HS-27A (cell line): ENCODE results near the gene PCSK4.
"Not testable (repeated sequence)": the region's sequence is repeated elsewhere in the genome, so short reads cannot be mapped to it uniquely, and the experiment has no call there.

Experiments
- DNase-seq: peaks from one replicate; pipeline ENCODE4 v3.0.0-alpha.2; 2012; ENCODE audit warnings: low read depth, missing footprints

PCSK4 gene

DNA sequence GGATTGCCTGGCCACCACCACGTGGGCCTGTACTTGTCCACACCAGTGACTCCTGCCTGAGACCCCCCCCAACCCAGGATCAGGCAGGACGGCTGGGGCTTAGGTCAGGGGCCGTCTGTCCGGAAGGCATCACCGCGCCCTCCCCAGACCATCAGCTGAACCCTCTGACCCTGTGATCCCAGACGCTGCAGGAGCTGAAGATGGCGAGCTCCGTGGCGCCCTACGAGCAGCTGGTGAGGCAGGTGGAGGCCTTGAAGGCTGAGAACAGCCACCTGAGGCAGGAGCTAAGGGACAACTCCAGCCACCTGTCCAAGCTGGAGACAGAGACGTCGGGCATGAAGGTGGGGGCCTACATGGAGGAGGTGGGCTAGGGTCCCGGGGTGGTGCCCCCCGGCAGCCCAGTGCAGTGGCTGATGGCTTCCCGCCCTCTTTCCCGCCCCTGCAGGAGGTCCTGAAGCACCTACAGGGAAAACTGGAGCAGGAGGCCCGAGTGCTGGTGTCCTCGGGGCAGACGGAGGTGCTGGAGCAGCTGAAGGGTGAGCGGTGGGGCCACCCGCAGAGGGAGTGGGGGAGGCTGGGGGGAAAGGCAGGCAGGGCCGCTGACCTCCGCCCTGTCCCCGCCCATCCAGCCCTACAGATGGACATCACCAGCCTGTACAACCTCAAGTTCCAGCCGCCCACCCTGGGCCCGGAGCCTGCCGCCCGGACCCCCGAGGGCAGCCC, 37.2 kb downstream of the PCSK4 start:
- DNase-seq, result no peak

DNA sequence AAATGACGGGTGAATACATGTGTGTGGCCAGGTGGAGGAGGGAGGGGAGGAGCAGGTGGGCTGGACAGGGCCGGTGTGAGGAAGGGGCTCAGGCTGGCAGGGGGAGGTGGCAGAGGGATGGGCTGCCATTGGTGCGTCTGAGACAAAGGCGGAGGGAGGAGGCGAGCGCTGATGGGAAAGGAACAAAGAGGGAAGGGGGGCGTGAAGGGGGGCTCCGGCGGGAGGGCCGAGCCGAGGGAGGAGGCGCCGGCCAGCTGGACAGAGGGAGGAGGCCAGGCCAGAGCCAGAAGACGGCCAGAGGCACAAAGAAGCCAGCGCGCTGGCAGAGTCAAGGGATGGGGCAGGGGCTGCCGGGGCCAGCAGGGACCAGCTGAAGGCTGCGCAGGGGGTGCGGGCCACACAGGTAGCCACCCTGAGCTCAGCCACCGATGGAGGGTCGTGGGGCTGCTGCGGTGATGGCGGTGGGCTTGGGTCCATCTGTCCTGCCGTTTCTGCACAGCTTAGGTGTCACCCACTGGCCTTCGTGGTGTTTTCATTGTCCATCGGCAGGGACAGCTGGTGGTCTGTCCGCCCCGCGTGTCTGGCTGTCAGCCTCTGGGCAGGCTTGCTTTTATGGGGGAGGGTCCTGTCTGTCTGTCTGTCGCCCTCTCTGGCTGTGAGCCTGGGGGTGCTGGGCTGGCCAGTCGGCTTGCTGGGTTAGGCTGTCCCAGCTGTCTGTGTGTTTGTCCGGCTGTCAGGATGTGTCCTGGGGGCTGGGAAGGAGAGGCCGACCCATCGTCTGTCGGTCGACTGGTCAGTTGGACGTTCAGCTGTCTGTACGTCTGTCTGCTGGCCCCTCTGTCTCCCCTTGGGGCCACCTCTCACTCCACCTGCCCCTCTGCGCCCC, 38.0 kb downstream of the PCSK4 start:
- DNase-seq, result no peak

DNA sequence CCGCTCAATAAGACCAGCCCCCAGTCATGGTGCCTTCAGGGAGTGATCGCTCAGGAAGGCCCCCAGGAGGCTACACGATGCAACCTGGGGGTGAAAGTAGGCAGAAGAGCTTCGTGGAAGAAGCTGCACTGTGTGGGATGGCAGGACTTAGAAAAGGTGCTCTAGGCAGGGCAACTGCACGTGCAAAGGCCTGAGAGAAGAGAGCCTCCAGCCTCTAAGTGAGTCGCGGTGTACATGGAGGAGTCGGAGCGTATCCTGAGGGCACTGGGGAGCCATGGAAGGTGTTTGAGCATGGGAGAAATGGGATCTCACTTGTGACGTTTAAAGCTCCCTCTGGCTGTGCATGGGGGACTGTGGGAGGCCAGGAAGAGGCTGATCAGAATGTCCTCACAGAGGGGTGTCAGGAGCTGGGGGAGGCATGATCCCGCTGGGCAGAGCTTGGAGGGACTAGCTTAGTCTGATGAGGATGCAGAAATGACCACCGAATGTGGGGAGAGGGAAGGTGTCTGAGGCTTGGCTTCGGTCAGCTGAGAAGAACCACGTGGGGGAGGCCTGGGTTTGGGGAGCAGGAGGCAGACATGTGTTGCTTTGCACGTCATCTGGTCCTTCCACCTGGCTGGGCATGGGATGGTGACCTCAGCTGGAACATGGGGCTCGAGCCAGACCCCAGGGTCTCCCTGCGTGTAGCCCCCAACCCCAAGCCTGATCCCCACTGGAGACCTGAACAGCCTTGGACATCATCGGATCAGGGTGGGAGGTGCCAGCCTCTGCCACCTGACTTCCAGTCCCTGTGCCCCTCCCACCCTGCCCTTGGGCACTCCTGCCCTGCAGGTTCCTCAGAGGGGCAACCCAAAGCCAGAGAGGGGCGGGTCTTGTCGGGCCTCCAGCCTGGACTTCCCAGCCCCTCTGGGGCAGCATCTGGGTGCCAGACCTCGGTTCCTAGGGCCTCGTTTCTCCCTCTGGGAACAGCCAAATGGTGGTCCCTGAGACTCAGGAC, 39.1 kb downstream of the PCSK4 start:
- DNase-seq, result no peak

DNA sequence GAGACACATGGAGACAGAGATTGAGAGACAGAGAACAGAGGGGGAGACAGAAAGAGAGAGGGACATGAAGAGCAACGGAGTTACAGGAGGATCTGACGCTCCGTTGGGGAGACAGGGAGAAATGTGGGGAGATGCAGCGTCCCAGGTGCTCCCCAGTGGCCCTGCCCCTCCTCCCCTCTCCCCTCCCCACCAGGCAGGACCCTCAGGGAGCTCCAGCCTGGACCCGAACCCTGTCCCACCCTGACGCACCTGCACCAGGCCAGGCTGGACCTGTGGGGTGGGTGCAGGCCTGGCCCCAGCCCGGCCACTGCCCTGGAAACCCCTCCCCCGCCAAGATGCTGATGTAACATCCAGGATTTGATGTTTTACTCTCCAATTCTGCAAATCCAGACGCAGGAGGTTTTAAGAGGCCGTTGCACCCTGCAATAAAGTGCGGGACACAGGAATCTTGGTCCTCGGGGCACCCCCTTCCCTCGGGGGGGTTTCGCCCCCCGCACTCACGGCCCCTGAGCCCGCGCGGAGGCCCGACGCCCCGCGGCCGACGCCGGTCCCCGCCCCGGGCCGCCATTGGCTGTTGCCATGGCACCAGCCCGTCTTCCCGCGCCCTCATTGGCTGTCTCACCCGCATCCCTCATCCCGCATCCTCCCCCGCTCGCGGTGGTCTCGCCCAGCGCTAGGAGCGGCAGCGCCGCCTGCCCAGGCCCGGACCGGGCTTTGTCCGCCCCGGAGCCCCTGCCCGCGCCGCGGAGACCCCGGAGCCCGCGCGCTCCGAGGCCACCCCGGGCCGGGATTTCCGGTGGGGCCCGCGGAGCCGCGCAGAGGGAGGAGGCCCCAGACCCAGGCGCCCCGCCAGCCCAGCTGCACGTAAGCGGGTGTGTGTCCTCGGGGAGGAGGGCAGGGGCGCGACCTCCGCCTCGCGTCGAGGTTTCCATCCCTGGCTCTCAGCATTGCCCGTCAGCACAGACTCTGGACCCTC, 40.4 kb downstream of the PCSK4 start, which contains the start of gene APC2:
Gene APC2 (plus strand): TSS at position 655 of the 976 bp plus-strand sequence. CDS start 2,881 bp downstream, outside the sequence.
- no peak for DNase-seq

DNA sequence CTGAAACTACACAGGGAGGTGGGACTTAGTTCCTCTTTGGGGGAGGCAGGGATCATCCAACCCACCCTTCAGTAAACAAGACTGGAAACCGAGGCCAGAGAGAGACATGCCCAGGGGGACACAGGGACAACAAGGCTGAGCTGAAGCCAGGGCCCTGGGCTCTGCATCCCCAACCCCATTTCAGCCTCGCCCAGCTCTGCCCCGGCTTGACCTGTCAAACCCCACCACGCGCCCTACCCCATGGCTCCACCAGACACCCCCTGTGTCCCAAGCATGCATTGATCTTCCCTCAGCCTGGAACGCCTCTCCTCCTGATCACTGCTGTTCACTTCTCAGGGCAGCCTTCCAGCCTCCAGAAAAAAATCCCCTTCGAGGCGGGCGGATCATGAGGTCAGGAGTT, 42.2 kb downstream of the PCSK4 start:
- no peak for DNase-seq

DNA sequence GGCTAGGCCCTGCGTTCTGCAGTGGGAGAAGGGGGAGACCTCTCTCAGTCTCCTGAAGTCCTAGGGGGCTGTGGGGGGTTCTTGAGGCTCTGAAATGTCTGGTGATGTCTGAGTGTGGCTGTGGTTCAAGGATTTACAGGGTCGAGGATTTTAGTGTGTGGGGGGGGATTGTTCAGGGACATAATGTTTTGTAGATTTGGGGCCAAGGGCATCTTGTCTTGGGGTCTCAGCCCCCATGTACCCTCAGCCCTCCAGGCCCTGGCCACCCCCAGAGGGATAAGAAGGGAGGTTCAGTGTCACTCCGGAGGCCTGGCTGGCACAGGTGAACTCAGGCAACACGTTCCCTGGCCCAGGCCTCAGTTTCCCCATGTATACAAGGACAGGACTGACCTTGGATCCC, 42.6 kb downstream of the PCSK4 start:
- DNase-seq, result no peak

DNA sequence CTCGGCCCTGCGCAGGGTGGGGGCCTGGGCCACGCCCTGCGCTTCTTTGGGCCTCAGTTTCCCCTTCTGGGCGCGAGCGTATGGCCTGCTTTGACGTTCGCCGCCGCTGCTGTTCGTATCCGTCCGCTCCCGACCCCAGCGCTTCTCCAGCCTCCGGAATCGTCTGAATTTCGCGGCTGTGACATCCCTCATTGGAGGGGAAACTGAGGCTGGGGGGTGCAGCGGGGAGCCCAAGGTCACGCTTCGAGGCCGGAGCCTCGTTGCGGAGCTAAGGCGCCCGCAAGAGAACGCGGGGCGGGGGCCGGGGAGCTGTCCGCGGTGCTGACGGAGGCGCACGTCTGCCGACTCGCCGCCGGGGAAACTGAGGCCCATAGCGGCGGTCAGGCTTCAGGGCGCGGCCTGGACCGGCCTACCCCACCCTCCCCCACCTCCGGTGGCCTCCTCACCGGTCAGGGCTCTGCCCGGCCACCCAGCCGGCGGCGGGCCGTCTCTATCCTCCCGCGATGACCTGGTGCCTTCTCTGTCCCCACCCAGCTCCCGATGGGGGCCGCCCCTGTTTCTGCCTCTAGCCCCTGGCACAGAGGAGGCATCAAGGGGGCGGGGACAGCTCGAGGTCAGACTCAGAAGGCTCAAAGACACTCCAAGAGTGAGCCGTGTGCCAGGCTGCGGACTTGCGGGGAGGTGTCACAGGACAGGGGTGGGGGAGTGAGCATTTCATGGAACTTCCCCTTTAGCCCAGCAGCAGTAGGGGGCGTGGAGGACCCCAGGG, 43.3 kb downstream of the PCSK4 start:
- no peak for DNase-seq

DNA sequence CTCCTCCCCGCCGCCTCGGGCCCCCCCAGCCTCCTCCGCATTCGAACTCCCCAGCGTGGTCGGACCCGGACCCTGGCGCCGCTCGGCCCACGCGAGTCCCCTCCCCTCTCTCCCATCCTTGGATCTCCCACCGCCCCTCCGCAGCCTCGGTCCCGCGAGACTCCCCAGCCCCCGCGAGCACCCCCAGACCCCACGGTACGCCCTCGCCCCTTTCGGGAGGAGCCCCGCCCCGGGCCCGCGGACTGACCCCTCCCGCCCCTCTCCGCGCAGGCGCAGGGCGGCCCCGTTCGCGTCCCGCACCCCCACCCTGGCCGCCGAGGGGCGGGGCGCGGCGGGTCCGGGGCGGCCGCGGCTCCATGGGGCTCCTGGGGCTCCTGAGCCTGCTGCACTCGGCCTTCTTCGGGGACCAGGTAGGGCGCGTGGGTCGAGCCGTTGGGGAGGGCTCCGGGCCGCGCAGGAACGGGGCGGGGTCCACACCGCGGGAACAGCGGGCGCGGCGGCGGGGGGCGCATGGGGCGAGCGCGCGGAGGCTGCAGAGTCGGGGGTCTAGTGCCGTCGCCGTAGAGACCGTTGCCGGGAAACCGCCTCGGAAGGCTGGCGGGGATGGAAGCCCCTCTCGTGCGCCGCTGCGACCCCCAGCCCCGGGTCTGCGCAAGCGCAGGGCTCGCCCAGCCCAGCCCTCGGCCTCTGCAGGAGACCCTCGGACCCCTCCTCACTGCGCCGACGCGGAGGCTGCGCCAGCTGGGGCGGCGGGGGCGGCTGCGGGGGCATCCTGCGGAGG, 44.0 kb downstream of the PCSK4 start:
- DNase-seq, result no peak

DNA sequence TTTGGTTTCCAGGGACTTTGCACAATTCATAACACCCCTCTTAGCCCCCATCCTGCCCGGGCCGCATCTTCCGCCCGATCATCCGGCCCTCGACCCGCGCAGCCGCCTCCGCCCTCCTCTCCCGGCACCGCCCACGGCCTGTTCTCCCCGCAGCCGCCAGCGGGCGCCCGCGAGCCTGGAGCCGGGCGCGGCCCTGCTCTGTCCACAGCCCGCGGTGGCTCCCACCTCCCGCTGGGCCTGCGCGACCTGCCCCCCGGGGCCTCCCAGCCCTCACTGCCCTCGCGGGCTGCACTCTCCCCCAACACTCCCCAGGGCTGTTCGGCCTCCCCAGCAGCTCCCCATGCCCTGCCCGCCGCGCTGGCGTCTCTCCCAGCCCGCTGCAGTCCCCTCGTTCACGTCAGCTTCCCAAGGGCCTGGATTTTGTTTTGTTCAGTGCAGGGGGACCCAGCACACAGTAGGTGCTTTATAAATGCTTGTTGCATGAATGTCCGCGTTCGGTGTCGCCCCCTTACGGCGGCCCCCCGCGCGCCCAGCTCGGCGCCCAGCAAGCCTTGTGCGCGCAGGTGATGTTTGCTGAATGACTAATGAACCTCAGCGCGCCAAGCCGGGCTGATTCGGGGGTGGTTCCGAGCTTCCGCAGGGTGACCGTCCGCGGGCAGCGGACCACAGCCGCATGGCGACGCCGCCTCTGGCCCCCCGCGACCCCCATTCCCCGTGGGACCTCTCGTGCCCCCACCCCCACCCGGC, 44.8 kb downstream of the PCSK4 start:
- DNase-seq, result no peak

DNA sequence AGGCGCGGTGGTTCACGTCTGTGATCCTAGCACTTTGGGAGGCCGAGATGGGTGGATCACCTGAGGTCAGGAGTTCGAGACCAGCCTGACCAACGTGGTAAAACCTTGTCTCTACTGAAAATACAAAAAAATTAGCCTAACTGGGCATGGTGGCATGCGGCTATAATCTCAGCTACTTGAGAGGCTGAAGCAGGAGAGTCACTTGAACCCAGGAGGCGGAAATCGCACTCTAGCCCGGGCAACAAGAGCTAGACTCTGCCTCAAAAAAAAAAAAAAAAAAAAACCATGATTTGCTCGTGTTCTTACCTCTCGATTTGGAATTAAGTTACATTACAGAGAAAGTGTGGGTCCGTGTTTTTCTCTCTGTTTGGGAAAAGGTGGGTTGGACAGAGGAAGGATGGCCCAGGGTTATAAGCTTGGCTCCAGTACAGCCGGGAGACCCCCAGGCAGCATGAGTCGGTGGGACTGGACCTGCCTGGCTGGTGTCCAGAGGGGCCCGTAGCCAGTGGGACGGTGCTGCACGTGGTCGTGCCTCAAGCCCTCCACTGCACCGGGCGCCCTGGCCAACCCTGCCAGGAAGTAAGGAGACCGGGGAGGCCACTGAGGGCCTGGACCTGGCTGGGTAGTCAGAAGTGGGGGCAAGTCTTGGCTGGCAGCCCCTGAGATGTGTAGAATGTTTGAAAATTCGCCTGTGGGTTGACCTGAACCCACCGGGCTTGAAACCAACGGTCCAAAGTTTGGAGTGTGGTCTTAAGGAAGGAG, 48.3 kb downstream of the PCSK4 start:
- DNase-seq, result no peak

DNA sequence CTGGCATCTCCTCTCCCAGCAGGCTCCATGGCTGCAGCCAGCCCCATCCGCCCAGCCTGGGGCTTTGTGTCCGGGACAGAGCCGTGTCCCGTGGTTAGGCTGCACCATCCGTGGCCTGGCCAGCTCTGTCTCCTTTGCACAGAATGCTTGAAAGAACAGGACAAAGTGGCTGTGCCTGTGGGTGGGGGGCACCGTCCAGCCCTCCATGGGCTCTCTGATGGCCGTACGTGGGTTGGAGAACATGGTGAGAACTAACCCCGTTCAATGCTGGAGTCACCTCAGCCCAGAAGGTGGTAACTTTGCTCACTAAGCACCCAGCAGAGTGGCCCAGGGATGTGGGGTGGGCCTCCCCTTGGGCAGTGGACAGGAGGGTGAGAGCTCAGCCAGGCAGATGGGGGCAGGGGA, 49.1 kb downstream of the PCSK4 start:
- DNase-seq, result no peak

DNA sequence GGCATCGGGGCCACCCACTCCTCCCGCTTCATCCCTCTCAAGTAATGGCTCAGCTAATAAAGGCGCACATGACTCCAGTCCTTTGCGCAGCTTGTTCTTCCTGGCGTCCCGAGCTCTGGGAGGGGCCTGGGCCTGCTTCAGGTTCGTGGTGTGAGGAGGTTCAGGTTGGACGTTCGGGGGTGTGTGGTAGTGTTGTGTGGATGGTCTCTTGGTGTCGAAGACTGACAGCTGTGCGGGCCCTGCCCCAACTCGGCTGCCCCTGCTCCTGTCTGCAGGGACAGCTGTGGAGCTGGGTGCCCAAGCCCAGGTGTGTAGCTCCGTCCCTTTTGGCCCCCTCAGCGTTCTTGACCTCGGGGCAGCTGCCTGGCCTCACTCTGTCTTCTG, 49.7 kb downstream of the PCSK4 start:
- DNase-seq, result no peak

DNA sequence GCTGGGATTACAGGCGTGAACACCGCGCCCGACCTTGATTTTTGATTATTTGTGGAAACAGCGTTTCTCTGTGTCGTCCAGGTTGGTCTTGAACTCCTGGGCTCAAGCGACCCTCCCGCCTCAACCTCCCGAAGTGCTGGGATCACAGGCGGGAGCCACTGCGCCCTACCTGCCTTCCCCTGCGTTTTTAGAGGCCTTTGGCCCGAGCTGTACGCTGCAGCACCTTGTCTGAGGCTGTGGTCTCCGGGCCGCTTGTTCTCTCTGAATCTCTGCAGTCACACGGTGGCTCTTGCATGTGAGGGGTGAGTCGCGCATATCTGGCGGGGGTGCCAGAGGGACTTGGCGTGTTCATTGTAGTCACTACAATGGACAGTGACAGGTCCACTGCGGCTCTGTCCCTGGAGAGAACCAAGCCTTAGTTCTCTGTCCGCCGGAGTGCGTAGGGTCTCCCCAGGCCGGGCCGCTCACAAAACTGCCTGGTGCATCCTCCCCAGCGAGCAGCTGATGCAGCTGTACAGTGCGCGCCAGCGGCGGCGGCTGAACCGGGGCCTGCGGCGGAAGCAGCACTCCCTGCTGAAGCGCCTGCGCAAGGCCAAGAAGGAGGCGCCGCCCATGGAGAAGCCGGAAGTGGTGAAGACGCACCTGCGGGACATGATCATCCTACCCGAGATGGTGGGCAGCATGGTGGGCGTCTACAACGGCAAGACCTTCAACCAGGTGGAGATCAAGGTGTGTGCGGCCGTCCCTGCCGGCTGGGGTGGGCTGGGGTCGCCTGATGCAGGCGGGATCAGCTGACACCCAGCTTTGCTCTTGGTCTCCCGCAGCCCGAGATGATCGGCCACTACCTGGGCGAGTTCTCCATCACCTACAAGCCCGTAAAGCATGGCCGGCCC, 50.4 kb downstream of the PCSK4 start:
- DNase-seq, result not testable (repeated sequence)

DNA sequence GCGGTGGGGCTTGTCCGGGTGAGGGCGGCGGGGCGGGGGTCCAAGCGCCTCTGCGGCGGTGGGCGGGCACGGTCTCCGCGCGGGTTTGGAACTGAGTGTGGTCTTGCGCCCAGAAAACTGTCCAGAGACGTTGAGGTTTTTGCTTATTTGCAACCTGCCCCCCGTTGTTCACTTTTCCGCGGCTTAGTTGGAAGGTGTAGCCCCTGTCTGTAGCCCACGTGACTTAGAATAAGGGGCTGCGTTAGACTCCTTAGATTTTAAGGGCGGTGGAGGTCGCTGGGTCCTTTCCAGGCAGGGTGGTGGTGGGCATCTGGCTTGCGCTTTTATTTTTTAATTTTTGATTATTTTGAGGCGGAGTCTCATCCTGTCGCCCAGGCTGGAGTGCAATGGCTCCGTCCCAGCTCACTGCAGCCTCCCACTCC, 51.2 kb downstream of the PCSK4 start:
- no peak for DNase-seq

DNA sequence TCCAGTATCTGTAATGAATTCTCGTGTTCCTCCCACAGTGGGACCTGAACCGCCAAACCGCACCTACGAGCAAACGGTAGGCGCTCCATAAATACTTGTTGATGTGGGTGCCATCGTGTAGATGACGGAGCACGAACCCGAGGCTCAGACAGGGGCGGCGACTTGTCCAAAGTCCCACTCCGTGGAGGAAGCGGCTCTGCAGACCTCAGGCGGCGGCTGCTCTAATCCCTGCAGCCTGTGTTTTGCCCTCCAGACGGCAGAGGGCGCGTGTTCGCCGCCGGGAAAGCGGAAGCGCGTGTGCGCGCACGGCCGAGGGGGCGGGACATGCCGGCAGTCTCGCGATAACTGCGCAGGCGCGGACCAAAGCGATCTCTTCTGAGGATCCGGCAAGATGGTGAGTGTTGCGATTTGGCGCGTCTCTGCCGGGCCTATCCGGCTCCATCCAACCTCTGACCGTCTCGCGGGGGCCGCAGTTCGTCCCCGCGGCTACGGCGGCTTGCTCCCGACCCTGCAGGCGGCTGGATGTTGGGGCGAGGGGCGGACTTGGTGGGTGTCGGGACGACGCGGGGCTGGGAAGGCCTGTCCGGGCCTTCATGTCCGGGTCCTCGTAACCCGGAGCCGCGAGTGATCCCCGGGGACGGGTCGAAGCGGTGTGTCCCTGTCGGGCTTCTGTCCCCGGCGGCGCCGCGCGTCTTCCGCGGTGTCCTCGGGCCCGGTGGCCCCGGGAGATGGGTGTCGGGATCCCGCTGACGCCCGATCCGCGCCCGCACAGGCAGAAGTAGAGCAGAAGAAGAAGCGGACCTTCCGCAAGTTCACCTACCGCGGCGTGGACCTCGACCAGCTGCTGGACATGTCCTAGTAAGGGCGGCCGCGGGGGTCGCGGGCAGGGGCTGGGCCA, 51.9 kb downstream of the PCSK4 start, which contains the start of gene RPS15:
Gene RPS15 (plus strand): TSS at position 362 of the 898 bp plus-strand sequence. CDS start 30 bp downstream, at position 392.
- peak; percentile 78 for DNase-seq
